Uterus (tissue), 2 donors: Measurements from ENCODE around the gene LRRC55.

ENCODE experiments used
- POLR2A ChIP-seq, 2 donors: fragments of 450-650 bp; IDR thresholded peaks; one replicate each; pipeline ENCODE4 v1.6.1; 2016; ENCODE audit warnings: antibody characterized with exemption in 2 of 2, mild to moderate bottlenecking in 1 of 2, moderate library complexity in 1 of 2
- TF ChIP-seq, protein P1 (sequence below), 4 experiments: fragments of 200-600 bp in 2 of 4; fragments of 450-650 bp in 2 of 4; sonication (generic) in 2 of 4; IDR thresholded peaks; one replicate each; pipeline ENCODE4 v1.5.1; 2016 to 2019; ENCODE audit warnings: antibody characterized with exemption in 4 of 4, mild to moderate bottlenecking in 2 of 4, moderate library complexity in 1 of 4

DNA sequence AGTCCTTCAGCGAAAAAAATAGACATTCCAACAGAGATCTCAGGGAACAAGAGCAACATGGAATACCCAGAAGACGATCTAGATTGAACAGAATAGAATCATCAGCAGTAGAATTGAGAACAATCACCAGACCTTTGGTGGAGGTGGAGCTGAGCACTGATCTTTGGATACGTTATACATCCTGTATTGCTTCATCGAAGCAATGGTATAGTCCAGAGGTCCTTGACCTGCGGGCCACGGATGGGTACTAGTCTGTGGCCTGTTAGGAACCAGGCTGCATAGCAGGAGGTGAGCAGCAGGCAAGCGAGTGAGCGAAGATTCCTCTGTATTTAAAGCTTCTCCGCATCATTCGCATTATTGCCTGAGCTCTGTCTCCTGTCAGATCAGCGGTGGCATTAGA lies 17.6 kb downstream of the LRRC55 start:
- TF ChIP-seq, protein P1, sequence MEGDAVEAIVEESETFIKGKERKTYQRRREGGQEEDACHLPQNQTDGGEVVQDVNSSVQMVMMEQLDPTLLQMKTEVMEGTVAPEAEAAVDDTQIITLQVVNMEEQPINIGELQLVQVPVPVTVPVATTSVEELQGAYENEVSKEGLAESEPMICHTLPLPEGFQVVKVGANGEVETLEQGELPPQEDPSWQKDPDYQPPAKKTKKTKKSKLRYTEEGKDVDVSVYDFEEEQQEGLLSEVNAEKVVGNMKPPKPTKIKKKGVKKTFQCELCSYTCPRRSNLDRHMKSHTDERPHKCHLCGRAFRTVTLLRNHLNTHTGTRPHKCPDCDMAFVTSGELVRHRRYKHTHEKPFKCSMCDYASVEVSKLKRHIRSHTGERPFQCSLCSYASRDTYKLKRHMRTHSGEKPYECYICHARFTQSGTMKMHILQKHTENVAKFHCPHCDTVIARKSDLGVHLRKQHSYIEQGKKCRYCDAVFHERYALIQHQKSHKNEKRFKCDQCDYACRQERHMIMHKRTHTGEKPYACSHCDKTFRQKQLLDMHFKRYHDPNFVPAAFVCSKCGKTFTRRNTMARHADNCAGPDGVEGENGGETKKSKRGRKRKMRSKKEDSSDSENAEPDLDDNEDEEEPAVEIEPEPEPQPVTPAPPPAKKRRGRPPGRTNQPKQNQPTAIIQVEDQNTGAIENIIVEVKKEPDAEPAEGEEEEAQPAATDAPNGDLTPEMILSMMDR (IDR thresholded peaks at IDR 0.05): no peak
- TF ChIP-seq POLR2A (IDR thresholded peaks at IDR 0.05): no peak
